Mammary epithelial cell (primary cell): ENCODE measurements around the gene SLC1A2.

Source experiments
- CTCF ChIP-seq, 2 donors: IDR thresholded peaks in 1 of 2; conservative IDR thresholded peaks in 1 of 2; 2 replicates each; pipeline ENCODE4 v1.5.1; 2011 to 2012; ENCODE audit warnings: inconsistent platforms in 2 of 2, low read length in 2 of 2, mild to moderate bottlenecking in 2 of 2, control low read depth in 1 of 2, low read depth in 1 of 2; ENCODE audit not compliant: insufficient read depth in 1 of 2; ENCODE audit errors: extremely low read depth in 1 of 2
- EZH2 ChIP-seq: IDR thresholded peaks from 2 replicates; pipeline ENCODE4 v1.6.1; 2012; ENCODE audit warnings: low read length, inconsistent platforms, borderline replicate concordance

GRCh38 chr11:35235157-35235468 lies 184.2 kb downstream of the SLC1A2 start:
- TF ChIP-seq CTCF (conservative IDR thresholded peaks at IDR 0.05 in 1 of 2, IDR thresholded peaks at IDR 0.05 in 1 of 2; ENCODE audit: extremely low read depth in 1 of 2, insufficient read depth in 1 of 2, low read depth in 1 of 2, low read length in 2 of 2) (no peak), EZH2 (no peak)
